ENCODE data around the gene CADPS.
A peak's percentile ranks its signal among the peaks of the same experiment; 100 is the strongest.

The CADPS gene

GRCh38 chr3:62368705-62369475, 506.3 kb downstream of the CADPS start:
- DNase-seq, result no peak

- no peak for DNase-seq
These were observed 506.9 kb downstream of the CADPS start for GRCh38 chr3:62368290-62368704.

DNA sequence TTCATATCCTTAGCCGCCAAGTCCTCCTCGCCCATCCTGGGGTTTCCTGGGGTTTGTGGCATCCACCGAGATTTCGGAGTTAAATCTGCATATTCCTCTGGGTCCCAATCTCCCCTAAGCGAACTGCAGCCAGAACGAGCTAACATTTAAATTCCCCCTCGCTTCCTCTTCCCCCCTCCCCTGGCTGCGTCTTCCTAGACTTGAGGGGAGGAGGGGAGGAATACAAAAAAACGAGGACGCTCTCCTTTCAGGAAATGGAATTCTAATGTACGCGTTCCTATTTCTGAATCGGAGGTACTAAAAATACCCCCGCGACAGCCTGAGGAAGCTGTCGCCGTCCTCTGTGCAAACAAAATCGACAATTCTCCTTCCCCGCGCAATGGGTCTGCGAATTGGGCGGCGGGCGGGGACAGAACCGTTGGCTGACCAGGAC, 507.4 kb downstream of the CADPS start:
- no peak for DNase-seq

GRCh38 chr3:62366126-62366484, 509.1 kb downstream of the CADPS start:
- DNase-seq, result no peak

- peak; percentile 16 for DNase-seq
These were observed 509.7 kb downstream of the CADPS start for GRCh38 chr3:62365391-62366125.

DNA sequence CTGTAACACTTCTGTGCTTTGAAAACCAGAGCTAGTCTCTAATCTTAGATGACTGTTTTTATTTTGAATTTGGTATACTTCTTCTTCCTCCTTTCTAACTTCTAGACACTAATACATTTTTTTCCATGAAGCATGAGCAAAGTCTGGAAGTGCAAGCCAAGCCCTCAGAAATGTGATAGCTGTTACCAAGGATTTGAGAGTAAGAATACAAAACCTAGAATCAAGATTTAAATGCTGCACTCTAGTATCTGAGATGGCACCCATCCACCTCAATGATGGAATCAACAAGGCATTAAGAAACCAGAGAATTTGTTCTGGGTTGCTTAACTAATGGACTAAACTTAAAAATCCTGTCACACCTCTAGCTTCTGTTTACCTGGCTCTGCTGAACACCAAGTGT, 511.0 kb downstream of the CADPS start:
- DNase-seq, result no peak

- no peak for DNase-seq
These were observed 511.9 kb downstream of the CADPS start for GRCh38 chr3:62363275-62363674.

- no peak for DNase-seq
These were observed 513.4 kb downstream of the CADPS start for GRCh38 chr3:62361824-62362223.

GRCh38 chr3:62361261-62361660, 514.0 kb downstream of the CADPS start:
- DNase-seq, result no peak

DNA sequence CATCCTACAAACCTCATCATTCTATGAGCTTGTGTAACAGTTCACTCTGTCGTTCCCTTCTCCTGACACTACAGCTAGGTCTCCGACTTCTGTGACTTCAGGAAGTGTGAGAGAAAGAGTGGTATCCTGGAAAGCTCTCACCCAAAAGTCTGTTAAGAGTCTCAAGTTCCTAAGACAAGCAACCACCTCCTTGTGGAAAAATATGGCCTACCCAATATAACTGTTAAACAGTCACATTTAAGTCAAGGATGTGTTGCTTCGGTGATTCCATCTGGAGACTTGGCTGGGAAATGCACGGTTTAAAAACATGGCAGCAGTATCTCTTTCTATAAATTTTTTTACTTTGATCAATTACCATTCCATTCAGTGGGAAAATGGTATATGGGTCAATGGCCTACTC, 515.7 kb downstream of the CADPS start:
- no peak for DNase-seq

GRCh38 chr3:62356356-62356755, 518.9 kb downstream of the CADPS start:
- DNase-seq, result no peak

GRCh38 chr3:62355703-62356102, 519.5 kb downstream of the CADPS start:
- DNase-seq, result no peak

Measured in COR-L47 (cell line).